HG02840 (cell line): ENCODE measurements around the gene IFRD2.
A peak's percentile ranks its signal among the peaks of the same experiment; 100 is the strongest.
"Not testable (repeated sequence)": the region's sequence is repeated elsewhere in the genome, so short reads cannot be mapped to it uniquely, and the experiment has no call there.

Experiments
- ATAC-seq: cut with Tn5 transposase; IDR thresholded peaks from one replicate; pipeline ENCODE4 v1.9.1; 2021; ENCODE audit warnings: mild to moderate bottlenecking, moderate library complexity, moderate number of reproducible peaks; ENCODE audit not compliant: unreplicated experiment, low FRiP score

The IFRD2 gene

DNA sequence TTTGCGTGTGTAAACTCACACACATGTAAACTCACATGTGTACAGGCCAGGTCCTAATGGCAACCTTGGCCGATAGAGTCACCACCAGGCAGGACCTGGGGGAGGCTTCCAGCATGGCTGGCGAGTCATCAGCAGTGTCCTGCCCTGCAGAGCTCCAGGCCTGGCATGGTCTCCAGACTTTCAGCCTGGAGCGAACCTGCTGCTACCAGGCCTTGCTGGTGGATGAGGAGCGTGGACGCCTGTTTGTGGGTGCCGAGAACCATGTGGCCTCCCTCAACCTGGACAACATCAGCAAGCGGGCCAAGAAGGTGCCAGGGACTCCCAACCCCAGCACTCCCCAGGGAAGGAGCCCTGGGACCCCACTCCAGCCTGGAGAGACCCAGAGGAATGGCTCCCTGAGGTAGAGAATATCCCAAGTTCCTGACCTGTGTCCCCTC, 22.2 kb downstream of the IFRD2 start:
- no peak for ATAC-seq

DNA sequence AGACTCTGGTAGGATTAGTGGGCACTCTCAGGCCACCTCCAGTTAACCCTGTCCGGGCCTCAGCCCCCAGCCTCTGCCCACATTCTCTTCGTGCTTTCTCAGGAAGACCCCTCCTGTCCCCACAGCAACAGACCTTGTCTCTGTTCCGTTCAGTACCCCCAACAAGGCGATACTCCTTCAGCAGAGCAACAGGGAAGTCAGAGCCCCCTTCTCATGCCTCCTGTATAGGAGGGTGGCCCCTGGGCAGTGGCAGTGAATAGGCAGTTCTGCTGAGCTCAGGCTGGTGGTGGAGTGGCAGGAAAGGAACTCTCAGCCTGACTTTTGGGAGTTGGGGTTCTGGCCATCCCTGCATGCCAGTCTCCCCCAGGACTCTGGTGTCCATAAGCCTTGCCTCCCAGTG, 22.8 kb downstream of the IFRD2 start:
- ATAC-seq, result no peak

DNA sequence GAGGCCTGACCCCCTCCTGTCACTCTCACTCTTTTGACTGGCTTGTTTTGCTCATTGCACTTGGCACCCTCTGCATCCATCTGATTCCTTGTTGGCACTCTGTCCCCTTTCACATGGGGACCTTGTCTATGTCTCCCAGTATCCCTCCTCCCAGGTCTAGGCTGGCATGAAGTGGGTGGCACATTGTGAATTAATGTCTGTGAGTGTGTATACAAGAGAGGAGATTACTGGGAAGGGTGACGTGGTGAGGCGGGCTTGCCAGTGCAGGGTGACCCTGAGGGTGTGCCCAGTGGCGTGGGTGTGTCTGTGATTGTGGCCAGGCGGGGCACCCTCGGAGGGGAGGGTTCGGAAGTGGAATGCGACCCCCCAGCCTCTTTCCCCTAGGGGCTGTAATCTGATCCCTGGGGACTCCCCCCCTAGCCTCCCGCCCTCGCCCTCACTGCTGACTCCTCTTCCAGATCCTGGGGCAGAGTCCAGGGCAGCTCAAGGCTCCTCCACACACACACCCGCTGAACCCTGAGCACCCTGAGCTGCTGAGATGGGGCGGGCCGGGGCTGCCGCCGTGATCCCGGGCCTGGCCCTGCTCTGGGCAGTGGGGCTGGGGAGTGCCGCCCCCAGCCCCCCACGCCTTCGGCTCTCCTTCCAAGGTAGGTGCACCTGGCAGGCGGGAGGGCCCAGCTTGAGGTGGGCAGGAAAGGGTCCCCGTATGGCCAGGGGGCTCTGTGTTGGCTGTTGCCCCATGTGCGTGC, 23.4 kb downstream of the IFRD2 start, which contains the start of gene SEMA3B:
SEMA3B (plus strand) TSS at position 445 of the 749 bp plus-strand sequence; CDS start at position 539, 94 bp downstream.
- no peak for ATAC-seq

DNA sequence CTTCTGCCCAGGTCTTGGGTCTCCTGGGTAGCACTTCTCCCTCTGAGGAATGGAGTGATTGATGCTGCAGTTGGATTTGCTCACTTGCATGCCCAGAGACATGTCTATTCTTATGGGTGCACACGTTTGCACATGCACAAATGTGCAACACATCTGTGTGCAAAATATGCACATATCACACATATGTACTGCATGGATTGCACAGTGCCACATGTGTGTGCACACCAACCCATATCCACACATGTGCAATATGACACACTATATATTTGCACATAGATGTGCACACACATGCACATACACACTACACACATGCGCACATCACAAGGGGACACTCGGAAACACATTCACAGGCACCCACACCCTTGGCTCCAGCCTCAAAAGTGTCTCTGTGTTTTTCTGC, 24.0 kb downstream of the IFRD2 start:
- no peak for ATAC-seq

DNA sequence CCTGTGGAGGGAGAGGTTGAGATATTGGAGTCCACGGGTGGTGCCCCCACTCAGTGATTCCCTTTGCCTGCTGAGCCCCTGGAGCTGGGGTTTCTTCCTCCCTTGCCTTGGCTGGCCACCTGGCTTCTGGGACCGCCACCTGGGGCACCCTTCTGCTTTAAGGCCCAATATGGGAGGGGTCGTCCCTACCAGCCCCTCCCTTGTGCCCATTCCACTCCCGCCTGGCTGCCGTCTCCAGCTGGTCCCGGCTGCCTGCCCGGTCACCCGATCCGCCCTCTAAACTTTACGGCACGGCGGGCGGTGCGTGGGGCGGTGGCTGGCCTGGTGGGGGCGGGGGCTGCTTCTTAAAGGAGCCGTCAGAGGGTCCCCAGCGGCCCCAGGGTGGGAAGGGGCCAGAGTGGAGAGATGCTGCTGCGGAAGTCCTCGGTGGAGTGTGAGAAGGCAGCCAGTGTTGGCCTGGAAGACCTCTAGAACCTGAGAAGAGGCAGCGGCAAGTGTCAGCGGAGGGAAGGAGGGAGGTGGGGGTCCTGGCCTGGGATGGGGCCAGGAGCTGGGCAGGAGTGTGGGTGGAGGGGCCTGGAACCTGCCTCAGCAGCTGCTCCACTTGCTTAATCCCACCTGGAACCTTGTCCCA, 24.8 kb downstream of the IFRD2 start:
- ATAC-seq, result no peak

DNA sequence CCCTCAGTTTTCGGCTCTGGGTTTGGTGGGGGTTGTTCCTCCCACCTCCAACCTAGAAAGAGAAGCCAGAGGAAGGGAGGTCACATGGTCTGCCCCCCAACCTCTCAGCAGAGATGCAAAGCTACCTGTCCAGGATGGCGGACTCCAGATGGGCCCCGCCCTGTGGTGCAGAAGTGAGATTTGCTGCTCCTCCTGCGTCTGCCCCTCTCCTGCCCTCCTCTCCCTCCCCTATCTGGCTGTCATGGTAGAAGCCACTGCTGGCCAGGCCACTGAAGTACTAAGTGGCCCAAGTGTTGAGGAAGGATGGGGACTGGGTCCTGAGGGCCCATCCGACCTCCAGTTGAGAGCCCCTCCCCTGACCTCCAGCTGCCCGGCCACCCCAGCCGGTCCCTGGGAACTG, 25.4 kb downstream of the IFRD2 start:
- ATAC-seq, result no peak

DNA sequence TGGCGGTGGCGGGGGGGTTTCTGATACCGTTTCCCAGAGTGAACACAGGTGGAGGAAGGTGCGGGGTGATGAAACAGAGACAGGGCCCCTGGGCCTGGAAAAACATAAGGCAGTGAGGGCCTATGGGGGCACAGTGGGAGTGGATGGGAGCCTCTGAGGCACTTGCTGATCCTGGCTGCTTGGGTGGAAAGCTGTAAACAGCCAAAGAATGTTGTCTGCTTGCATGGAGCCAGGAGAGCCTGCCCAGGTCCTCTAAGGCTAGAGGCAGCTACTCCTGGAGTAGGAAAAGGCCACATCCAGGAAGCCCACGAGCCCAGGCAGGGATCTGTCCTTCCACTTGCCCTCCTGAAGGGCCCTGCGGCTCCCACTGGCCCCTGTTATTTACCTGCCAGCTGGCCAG, 26.2 kb downstream of the IFRD2 start:
- ATAC-seq, result no peak

DNA sequence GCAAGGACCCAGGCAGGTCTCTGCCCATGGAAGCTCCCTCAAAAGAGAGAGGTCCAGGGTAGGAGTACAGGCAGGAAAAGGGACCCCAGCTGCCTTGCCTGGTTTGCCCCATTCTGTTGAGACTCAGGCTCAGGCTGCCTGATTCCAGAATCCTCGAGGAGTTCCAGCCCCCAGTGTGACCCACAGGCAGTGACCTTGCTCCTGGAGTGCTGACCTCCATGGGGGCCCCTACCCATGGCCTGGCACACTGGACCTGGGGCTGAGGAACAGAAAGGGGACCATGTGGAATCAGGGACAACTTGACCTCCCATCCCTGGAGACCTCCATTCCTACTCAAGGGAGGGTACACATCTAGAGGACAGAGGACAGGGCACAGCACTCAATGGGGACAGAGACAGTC, 26.7 kb downstream of the IFRD2 start:
- ATAC-seq, result no peak

DNA sequence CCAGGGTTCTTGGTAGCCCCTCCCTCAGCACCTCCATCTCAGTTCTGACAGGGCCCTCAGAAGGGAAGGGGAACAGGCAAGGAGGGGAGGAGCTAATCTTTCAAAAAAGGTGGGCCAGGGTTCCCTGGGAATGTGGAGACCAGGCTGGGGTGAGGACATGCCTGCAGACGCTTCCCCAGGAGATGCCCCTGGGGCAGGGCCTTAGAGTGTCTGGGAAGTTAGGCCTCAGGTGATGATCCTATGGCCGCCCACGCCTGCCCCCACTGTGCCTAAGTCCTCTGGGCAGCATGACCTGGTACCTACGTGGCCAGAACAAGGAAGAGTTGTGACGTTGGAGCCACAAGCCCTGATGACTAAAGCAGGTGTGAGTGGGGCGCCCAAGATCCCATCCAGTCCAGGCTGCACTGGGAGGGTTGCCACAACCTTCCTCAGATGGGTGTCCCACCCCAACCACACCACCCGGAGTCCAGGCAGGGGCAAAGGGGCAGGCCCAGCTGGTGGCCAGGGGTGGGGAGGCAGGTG, 27.2 kb downstream of the IFRD2 start:
- no peak for ATAC-seq

DNA sequence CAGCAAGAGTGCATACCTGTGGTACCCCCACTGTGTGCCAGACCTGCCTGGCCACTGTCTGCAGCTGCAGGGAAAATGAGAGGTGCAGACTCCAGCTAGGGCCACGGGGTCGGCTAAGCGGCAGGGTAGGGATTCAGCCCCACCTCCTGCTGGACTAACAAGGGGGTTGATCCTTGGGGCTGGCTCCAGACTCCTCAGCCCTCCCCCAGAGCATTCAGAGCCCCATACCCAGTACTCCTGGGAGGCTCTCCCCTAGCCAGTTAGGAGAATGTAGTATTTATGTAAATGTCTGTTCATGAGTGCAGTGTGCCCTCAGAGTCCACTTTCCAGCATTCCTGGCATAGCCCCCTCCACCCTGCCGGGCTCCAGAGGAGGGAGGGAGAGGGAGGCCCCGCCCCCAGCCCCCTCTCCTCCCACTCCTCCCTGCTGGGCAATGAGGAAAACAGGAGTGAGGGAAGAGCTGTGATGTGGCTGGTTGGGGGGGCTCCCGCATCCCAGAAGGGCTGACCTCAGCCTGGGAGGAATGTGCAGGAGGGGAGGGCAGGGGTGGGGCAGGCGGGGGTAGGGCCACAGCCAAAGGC, 27.8 kb downstream of the IFRD2 start:
- ATAC-seq, result no peak

DNA sequence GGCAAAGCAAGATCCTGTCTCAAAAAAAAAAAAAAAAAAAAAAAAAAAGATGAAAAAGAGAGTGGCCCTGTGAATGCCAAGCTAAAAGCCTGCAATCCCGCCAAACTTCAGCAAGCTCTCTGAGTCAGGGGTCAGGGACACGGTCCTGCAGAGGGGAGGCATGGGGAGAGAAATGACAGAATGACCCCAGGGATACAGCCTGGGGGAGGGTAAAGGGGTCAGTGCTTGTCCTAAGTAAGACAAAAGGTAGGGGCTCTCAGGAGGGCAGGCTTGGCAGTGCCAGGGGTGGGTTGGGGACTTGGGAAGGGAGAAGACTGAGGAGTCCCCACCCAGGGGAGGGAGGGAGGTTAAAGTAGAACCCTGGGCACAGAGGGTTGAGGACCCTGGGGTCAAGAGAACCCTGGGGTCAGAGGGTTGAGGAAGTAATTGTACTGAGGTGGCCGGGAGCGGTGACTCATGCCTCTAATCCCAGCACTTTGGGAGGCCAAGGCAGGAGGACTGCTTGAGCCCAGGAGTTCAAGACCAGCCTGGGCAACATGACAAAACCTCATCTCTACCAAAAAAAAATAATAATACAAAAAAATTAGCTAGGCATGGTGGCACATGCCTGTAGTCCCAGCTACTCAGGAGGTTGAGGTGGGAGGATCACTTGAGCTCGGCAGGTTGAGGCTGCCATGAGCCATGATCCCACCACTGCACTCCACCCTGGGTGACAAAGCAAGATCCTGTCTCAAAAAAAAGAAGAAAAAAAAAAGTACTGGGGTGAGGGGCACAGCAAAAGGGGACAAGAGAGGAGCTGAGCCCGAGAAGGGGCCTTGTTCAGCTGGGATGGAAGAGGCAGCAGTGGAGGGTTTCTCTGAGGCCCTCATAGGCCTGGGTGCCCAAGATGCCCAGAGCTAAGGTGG, 28.5 kb downstream of the IFRD2 start:
- ATAC-seq, result no peak

DNA sequence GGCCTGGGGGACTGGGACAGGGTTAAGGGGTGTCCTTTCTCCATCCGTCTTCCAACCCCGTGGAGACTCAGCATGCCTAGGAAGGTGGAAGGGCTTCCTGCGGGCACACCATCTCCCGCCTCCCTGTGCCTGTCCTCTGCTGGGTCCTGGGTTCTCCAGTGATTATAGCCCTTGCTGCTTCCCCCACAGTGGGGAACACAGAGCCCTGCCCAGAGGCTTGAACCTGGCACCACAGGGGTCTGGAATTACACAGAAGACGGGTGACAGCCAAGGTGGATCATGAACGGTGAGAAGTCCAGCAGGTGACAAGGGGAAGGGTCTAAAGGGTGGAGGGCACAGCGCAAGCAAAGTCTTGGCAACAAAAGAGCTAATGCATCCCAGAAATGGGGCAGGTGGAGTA, 29.5 kb downstream of the IFRD2 start:
- ATAC-seq, result no peak

DNA sequence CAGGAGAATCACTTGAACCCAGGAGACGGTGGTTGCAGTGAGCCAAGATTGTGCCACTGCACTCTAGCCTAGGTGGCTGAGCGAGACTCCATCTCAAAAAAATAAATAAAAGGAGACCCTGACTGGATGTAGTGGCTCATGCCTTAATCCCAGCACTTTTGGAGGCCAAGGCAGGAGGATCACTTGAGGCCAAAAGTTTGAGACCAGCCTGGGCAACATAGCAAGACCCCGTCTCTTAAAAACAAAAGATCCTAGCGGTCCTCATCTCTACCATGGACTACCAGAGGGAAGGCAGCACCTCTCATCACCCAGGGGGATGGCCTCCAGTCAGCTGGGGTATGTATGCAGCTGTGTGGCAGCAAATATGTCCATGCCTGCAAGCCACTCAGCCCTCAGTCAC, 30.0 kb downstream of the IFRD2 start:
- not testable (repeated sequence) for ATAC-seq

DNA sequence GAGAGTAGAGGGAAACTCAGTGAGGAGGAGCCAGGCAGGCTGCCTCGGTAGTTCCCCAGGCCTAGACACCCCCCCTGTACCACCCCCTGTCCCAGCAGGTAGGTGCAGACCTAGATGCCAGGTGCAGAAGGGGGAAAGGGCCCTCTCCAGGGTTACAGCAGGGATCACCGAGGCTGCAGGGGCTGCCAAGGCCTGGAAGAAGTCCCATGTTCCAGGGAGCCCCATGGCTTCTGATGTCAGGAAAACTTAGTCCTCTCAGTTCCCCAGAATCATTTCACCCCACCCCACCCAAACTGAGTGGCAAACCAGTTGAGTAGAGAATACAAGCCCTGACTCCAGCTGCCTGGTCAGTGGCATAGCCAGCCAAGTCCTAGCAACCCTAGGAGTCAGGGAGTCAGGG, 30.7 kb downstream of the IFRD2 start:
- no peak for ATAC-seq

DNA sequence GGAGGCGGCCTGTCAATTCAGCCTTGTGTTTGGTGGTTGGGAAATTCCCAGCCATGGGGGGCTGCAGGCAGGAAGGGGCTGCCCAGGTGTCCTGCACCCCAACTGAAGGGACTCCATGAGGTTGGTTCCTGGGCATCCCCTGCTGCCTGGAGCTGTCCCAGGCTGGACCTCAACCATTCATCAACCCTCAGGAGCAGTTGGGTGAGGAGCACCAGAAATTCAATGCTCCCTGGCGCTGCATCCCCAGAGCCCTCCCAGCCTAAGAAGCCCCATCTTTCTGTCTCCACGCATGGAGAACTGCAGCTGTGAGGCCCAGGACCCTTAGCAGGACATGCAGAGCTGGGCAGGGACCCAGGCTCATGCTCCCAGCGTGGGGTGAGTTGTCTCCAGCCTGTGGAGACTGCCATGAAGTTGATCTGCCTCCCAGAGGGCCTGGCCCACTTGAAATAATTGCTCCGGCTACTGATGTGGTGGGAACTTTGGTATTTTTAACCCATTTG, 31.2 kb downstream of the IFRD2 start:
- no peak for ATAC-seq

DNA sequence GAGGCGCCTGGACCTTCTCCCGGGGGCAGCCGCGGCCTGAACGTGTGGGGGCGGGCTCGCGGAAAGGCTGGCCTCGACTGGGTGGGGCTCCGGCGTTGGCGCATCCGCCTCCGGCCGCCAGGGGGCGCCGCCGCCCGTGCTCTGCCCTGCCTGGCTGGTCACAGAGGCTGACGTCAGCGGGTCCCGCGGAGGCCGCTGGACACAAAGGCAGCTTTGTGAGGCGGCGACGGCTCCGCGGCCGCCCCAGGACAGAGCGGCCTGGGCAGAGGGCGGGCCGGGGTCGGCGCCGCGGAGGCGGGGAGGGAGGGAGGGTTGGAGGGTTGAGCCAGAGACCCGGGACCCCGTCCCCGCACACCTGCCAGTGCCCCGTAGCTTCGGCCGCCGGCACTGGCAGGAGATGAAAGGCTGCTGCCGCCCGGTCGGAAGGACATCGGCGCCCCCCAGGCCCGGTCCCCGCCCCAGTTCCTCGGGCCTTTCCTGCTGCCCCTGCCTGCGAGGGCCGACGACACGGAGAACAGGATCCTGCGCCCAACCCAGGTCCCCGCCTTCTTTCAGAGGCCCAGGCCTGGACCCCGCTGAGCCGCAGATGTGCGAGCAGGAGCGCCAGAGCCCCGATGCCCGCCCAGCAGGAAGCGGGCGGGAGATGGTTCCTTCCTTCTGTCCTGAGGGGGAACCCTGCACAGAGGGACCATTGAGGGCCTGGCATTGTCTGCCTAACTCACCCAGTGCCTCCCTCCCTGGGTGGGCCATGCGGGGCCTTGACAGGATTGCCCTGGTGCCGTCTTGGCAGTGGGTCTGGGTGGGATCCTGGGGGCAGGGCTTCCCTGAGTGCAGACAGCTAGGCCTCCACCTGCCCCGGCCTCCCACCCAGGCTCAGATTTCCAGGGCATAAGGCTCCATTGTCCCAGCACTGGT, 31.9 kb downstream of the IFRD2 start:
- peak; percentile 66 for ATAC-seq

DNA sequence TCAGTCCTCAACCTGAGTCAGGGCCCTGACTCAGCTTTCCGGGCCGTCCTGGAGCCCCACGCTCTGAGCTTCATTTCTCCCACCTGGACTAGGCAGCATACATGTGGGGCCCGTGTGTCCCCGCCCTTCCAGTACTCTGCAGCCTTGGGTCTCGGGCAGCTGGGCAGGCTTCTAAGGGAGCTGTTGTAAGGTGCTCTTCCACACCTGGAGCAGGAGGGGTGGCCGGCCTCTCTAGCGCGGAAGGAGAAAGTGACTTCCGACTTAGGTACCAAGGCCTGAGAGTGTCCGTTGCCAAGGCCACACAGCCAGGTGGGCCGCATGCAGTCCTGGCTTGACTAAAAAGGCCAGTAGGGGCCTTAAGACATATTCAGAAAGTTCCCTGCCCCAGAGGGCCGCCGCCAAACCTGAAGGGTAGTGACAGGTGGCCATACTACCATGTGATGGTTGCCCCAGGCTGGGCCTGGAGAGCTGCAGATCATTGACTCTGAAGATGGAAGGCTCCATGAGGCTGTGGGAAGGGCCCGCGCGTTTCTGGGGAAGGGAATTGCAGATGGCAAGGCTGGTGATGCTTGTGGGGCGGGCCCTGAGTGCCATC, 32.7 kb downstream of the IFRD2 start:
- peak; percentile 36 for ATAC-seq

DNA sequence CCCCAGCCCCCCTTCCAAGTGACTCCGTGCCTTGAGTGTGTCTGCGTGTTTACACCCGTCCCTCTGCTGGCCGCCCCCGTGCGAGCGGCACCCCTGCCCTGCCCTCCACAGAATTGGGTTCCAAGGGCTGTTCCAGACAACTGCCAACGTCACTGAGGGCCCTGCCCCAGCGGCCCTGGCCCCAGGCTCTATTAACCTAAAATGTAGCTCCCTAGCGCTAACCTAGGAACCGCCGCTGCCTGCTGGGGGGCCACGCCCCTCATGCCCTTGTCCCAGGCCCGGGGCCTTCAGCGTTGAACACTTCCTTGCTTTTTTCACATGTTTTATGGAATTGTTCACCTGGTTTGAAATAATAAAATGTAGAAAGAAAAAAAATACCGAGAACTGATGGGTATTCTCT, 33.2 kb downstream of the IFRD2 start:
- ATAC-seq, result no peak
